GM18499 (cell line): ENCODE results near the gene RINT1.
"Not testable (repeated sequence)": the region's sequence is repeated elsewhere in the genome, so short reads cannot be mapped to it uniquely, and the experiment has no call there.

Source experiments
- ATAC-seq: cut with Tn5 transposase; IDR thresholded peaks from one replicate; pipeline ENCODE4 v1.9.1; 2021; ENCODE audit warnings: moderate number of reproducible peaks; ENCODE audit not compliant: insufficient read depth, unreplicated experiment

Gene RINT1

DNA sequence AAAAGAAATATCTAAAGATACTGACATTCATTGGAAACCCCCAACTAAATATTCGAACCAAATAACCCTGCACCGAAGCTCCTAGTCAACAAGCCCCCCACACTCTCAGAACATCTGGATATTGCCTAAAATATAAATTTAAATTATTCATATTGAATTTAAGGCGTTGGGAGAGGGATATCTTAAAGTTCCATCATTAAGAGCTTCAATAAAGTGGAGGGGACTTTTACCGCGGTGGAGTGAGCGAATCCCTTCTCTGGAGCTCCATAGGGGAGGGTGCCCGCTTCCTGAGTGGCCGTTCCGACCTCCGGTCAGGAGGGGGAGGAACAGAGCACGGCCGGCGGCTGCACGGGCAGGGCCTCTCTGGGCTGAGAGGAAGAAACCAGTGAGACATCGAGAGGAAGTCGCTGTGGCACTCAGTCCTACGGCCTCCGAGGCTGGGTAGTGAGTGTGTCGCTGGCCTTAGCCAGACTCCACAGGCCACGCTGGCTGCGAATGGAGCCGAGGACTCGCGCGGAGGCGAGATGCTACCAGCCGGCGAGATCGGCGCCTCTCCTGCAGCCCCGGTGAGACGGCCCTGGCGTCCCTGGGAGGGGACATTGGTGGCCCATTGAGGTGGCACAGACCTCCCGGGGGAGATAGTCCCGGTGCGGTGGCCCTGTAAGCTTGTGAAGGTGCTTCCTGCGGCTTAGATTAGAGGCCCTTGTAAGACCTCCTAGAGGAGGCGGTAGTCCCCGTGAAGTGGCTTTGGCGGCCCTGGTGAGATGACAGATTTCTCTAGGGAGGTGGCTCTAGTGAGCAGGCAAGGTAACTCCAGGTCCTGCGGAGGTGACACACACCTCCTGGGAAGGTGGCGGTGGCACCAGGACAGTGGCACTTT lies at the start of gene RINT1:
Gene RINT1 (plus strand): TSS at position 410 of the 880 bp plus-strand sequence. CDS start 115 bp downstream, at position 525.
- peak; percentile 88 for ATAC-seq

DNA sequence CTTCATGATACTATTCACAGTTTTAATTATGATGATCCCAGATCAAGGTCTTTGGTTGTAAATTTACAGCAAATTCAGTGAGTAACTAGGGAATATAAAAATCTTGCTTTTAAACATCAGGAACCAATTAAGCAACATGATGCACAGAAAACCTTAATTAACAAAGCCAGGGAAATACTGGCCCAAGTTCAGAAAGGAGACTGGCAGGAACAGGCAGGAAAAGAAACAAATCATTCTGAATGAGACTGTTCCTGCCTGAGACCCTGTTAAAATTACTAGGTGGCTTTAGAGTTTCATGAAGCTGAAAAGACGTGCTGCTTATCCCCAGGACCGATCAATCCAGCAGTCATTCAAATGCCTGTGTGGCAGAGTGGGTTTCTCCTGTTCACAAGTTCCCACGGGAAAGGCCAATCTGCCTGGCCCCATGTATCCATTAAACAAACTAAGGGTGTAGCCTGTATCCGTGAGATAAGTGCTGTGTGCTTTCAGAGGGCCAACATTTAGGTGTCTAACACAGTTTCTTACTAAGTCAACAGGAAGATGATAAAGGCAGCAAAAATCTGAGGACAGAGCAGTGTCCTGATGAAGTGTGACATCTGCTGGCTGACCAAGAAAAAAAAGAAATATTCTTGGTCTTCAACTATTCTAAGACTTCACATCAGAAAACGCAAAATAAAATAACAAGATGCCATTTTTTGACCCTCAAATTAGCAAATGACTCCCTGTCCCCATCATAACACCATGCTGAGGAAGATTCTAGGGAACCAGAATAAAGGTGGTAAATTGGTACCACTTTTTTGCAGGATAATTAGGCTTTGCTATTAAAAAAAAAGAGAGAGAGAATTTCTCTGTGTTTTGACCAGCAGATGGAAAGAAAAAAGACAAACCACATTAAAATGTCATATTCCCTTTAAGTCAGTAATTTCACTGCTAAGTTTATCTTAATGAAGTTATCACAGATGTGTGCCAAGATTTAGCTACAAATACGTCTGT lies 44.1 kb upstream of the RINT1 start:
- ATAC-seq, result no peak

DNA sequence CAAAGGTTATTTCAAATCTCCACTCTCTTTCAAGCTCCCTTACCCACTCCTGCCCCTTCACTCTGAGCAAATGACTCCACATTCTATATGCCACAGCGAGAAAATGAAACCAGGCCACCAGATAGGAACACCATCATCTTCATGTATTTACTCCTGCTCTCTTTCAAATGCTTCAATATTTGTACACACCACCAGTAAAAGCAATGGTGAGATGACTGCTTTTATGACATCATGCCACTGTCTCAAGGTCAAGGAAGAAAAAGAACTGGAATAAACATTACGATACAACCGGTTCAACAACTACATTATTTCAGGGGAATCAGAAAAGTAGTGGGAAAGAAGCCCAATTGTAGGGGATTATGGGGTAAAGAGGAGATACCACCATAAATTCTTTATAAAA lies 42.6 kb upstream of the RINT1 start:
- ATAC-seq, result no peak

- no peak for ATAC-seq
Observed at GRCh38 chr7:105493196-105493922, 38.6 kb upstream of the RINT1 start.

GRCh38 chr7:105493923-105494315 lies 38.1 kb upstream of the RINT1 start:
- ATAC-seq, result no peak

GRCh38 chr7:105496521-105496920 lies 35.5 kb upstream of the RINT1 start:
- ATAC-seq, result no peak

DNA sequence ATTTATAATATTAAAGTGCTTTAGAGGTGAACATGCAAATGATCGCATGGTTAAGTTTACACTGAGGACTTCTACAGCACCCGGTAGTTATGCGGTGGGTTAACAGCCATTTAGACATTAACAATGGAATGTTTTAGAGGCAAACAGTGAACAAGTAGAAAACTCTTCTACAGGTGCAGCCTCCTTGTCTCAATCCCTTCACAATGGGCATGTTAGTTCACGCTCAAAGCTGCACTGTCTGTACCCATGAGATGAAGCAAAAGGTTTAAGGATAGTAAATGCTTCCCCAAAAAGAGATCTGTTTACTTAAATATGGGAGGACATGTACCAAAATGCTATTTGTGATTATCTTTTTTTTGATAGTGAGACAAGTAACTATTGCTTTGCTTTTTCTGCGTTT lies 35.0 kb upstream of the RINT1 start:
- ATAC-seq, result no peak

- ATAC-seq, result no peak
Observed at GRCh38 chr7:105502173-105502572, 29.8 kb upstream of the RINT1 start.

DNA sequence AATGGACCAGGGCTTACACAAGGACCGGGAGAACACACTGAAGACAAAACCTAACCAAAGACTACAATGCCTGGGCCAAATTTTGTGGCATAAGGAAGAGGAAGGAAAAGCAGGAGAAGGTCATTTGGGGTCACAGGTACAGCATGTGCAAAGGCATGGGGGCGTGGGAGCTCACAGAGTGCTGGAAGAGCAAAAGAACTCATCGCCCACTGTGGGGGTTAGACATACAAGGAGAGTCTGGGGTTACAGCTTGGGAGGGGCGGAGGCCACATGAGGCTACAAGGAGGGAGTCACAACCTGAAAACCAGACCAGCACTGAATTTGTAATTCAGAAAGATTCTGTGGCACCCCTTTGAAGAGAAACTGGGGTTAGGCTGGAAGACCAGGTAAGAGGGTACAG lies 19.6 kb upstream of the RINT1 start:
- no peak for ATAC-seq

GRCh38 chr7:105512926-105513526 lies 19.0 kb upstream of the RINT1 start:
- ATAC-seq, result no peak

DNA sequence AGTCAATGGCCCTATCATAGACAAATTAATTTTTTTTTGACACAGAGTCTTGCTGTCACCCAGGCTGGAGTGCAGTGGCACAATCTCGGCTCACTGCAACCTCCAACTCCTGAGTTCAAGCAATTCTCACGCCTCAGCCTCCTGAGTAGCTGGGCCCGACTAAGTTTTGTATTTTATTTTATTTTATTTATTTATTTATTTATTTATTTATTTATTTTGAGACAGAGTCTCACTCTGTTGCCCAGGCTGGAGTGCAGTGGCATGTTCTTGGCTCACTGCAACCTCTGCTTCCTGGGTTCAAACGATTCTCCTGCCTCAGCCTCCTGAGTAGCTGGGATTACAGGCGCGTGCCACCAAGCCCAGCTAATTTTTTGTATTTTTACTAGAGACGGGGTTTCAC lies 16.4 kb upstream of the RINT1 start:
- not testable (repeated sequence) for ATAC-seq

GRCh38 chr7:105519353-105519752 lies 12.6 kb upstream of the RINT1 start:
- no peak for ATAC-seq

GRCh38 chr7:105520620-105521019 lies 11.4 kb upstream of the RINT1 start:
- not testable (repeated sequence) for ATAC-seq

- peak; percentile 25 for ATAC-seq
Observed at GRCh38 chr7:105521027-105521716, 10.8 kb upstream of the RINT1 start.

GRCh38 chr7:105521717-105522463 lies 10.1 kb upstream of the RINT1 start, which contains the start of gene PUS7:
Gene PUS7 (minus strand): TSS chr7:105522271. CDS start chr7:105508512, 13,759 bp downstream.
- peak; percentile 41 for ATAC-seq

- ATAC-seq, result not testable (repeated sequence)
Observed at GRCh38 chr7:105524423-105524822, 7.6 kb upstream of the RINT1 start.

- ATAC-seq, result no peak
Observed at GRCh38 chr7:105524840-105525239, 7.2 kb upstream of the RINT1 start.

- ATAC-seq, result not testable (repeated sequence)
Observed at GRCh38 chr7:105527737-105528136, 4.3 kb upstream of the RINT1 start.
